Hippocampal formation (tissue), 2 donors: ENCODE results near the gene PPIA.
A peak's percentile ranks its signal among the peaks of the same experiment; 100 is the strongest.
"Not testable (repeated sequence)": the region's sequence is repeated elsewhere in the genome, so short reads cannot be mapped to it uniquely, and the experiment has no call there.

Experiments
- DNase-seq, 2 donors: peaks; one replicate each; lab custom pipeline; 2025; lab: John Stamatoyannopoulos, UW

Gene PPIA

DNA sequence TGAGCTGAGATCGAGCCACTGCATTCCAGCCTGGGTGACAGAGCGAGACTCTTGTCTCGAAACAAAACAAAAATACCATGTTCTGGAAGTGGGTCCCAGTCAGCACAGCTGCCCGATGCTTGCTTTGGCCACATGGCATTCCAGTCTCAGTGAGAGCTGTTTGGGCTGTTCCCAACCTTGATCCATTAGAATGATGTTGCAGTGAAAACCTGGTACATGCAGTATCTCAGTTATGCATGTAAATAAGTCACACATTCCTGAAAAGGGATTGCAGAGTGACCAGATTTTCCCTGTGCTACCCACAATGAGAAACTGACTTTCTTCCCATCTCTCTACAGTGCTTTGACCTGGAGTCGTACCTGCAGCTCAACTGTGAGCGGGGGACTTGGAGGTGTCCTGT lies 32.4 kb upstream of the PPIA start:
- DNase-seq, result no peak

GRCh38 chr7:44764665-44765578 lies 31.6 kb upstream of the PPIA start:
- peak in 1 of 2 donors; percentile 12 for DNase-seq

- DNase-seq, result no peak
Measured at GRCh38 chr7:44765579-44766415, 30.7 kb upstream of the PPIA start.

- no peak for DNase-seq
Measured at GRCh38 chr7:44766416-44766801, 30.1 kb upstream of the PPIA start.

DNA sequence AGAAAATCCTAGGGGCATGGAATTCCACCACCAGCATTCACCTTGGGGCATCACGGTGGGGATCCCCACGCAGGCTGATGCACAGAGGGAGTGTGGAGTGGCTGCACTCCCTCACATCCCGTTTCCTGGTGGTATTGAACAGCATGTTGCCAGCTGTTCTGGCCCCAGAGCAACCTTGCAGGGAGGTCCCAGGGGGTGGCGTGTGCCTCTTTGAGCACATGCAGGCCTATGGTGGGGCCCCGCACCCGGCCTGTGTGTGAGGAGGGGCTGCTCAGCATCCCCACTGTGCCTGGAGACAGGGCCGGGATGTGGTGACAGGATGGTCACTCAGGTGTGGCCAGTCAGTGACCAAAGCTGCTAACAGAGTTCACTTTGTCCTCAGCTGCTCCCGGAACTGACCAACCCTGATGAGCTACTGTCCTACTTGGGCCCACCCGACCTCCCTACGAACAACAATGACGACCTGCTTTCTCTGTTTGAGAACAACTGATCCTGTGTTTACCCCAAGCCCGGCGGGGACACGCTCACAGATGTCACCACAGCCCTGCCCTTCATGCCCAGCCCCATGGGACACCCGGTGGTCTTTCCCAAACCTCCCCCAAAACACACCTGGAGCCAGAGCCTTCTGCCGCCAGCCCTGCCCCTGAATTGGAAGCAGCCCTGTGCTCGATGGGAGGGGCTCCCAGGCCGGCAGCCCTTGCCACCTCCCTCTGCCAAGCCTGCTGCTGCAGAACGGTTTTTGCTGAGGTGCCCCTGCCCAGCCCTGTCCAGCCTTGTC lies 29.2 kb upstream of the PPIA start:
- peak in 1 of 2 donors; percentile 47 for DNase-seq

GRCh38 chr7:44767912-44768627 lies 28.4 kb upstream of the PPIA start:
- DNase-seq, result peak; percentile 59 to 68

DNA sequence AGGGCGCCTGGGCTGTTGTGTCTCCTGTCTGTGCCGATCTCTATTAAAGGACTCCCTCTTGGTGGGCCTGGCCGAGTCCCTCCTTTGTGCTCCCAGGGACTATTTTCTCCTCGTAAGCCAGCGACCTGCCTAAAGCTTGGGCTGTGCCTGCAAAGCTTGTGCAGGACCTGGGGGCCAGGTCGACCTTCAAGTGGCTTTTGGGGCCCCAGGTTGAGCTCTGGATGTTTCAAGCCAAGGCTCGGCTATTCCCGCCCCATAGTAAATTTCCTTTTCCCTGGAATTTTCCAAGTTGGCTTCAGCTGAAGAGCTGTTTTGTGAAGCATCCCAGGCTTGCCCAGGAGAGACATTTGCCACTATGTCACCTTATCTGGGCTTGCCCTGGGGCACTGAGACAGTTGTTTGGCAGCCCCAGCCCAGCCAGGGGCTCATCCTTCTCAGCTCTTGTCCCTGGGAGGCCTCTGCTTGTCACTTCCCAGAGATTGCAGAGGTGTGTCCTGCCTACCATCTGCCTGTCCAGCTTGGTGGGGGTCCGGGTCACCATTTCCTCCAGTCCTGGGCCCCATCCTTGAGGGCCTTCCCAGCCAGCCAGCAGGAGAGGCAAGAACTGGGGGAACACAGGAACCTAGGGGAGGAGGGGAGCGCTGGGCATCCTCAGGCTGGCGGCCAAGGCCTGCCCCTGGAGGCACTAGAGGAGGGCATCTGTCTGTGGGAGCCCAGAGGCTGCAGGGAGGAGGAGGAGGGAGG lies 27.7 kb upstream of the PPIA start:
- peak in 1 of 2 donors; percentile 49 for DNase-seq

DNA sequence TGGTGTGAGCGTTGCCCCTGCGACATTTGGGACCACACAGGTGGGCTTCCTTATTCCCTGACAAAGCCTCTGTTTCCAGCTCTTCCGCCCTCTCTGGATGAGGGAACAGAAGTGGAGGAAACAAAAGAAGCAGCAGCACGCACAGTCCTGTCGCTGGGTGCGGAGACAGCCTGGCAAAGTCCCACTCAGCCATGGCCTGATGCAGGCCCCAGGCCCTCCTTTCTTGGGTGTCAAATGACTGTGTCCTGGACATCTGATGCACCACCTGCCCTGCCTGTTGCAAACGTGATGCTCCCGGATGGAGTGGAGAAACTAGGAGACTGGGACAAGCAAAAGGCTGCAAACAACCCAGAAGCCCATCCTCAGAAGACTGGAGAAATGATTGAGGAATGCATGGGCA lies 27.1 kb upstream of the PPIA start:
- no peak for DNase-seq

DNA sequence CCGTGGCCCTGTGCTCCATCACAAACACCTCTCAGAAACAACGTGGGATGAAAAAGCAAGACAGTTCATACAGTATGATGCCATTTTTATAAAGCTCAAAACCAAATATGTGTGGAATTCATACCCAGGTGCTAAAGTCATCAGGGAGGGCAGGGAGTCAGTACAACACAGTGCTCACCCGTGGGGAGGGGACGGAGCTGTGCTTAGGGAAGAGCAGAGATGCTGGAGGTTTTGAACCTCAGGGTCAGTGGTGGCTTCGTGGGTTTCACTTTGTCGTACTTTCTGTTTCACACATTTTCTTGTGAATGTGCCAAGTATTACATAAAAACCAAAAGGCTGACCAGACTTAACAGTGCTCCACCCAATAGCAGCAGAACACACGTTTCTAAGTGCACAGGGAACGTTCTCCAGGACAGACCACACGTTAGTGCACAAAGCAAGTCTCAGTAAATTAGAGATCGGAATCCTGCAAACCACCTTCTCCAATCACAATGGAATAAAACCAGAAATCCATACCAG lies 26.6 kb upstream of the PPIA start:
- no peak for DNase-seq

DNA sequence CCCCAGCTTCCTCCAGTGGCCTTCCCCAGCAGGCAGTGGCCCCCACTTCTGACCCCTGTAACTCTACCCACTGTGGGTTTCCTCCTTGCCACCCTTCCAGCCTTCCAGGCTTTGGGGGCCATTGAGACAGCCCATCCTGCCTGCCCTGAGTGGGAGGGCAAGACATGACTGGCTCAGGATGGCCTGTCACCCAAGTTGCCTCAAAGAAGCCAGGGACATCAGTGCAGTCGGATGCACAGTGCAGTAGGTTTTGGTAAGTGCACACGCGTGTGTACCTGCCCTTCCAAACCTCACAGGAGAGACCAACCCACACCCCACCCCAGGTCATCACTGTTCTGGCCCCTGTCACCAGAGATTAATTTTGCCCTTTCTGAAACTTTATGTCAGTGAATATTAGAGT lies 25.1 kb upstream of the PPIA start:
- DNase-seq, result no peak

DNA sequence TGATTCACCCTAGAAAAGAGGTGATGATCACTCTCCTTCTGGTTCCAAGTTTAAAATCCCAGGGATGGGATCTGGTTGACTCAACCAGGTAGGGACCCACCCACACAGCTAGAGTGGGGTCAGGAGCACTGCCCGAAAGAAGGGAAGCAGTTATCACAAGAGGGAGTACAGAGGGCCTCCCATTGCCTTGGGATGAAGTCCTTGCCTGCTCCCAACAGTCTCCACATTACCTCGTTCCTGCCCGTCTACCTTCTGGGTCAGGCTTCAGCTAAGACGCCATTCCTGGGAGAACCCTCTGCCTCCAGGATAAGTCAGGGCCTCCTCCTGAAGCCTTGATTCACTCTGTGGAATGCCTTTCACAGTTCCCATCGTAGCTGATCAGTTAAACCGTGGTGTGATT lies 24.0 kb upstream of the PPIA start:
- DNase-seq, result no peak

GRCh38 chr7:44772867-44773266 lies 23.6 kb upstream of the PPIA start:
- no peak for DNase-seq

DNA sequence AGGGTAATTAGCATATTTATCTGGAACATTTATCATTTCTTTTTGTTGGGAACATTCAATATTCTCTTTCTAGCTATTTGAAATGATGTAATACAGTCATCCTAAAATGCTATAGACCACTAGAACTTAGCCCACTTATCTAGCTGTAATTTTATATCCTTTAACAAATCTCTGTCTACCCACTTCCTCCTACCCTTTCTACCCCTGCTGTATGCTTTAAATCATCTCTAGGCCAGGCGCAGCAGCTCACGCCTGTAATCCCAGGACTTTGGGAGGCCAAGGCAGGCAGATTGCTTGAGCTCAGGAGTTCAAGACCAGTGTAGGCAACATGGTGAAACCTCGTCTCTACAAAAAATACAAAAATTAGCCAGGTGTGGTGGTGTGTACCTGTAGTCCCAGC lies 22.0 kb upstream of the PPIA start:
- not testable (repeated sequence) for DNase-seq

GRCh38 chr7:44775383-44776107 lies 20.9 kb upstream of the PPIA start:
- DNase-seq, result no peak

GRCh38 chr7:44776211-44776610 lies 20.3 kb upstream of the PPIA start:
- no peak for DNase-seq

DNA sequence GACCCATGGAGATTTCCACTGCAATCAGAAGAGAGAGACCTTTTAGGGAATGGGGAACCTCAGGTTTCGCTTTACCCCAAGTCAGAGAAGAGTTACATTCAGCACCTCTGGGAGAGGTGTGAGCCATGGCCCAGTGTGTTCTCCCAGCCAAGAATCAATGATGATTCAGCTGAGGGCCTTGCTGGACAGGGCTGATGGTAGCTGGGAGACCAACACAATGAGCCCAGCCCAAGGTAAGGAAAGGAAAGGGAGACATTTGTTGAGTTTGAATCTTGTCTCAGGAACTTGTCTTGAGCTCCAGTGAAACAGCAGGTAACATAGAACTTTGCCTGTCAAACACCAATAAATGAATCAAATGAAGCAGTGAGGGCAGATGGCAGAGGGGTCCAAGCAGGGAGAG lies 14.0 kb upstream of the PPIA start:
- DNase-seq, result no peak

DNA sequence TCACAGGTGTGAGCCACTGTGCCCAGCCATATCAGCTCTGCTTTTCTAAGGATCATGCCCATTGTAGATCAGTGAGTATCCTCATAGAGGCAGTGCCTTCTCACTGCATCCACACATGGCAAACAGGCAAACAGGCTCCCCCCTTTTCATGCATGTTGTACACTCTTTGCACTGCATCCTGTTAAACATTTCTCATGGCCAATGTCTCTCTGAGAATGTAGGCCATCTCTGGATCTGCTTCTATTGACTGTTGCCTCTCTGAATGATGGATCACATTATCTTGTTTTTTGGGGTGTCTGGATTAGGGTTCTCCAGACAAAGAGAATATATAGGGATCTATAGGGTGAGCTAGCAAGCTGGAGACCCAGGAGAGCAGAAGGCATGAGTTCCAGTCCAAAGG lies 13.1 kb upstream of the PPIA start:
- DNase-seq, result no peak

GRCh38 chr7:44784364-44784763 lies 12.1 kb upstream of the PPIA start:
- no peak for DNase-seq

- DNase-seq, result not testable (repeated sequence)
Measured at GRCh38 chr7:44785218-44785617, 11.3 kb upstream of the PPIA start.

GRCh38 chr7:44787041-44787440 lies 9.4 kb upstream of the PPIA start:
- DNase-seq, result no peak
